ENCODE data around the gene AGBL1. TPM values are rescaled to one million over a fixed set of nuclear protein-coding genes. Genes with fewer than 3 reads are reported as not detected.

The AGBL1 gene
- total and polyA plus RNA-seq, 3 experiments from 2014 or later, result not detected

GRCh38 chr15:86690566-86690965, 610.9 kb downstream of the AGBL1 start:
- Histone ChIP-seq H3K4me3 (ENCODE audit: low read length) (no peak overlapping the region), H3K27ac (ENCODE audit: low read depth, low read length) (no peak overlapping the region), H3K27me3 (ENCODE audit: insufficient read depth, low read length, poor library complexity, severe bottlenecking) (no peaks in the 10 kb centered on the region), H3K9me3 (ENCODE audit: low read length) (no peaks in the 10 kb centered on the region), H3K36me3 (ENCODE audit: insufficient read depth, low read length) (no peaks in the 10 kb centered on the region), H3K4me1 (ENCODE audit: insufficient read depth, low read length) (no peaks in the 10 kb centered on the region)
- Mint-ChIP-seq H3K36me3 (no peaks in the 10 kb centered on the region), H3K27me3 (peaks cover 0 to 8% of the 10 kb centered on the region in 2 donors), H3K9me3 (peaks cover 0 to 4% (median 0%) of the 10 kb centered on the region in 5 donors), H3K4me3 (no peak overlapping the region), H3K27ac (no peak overlapping the region), H3K4me1 (peaks cover 0 to 5% (median 0%) of the 10 kb centered on the region in 3 donors)
- DNase-seq, result no peak
- CTCF ChIA-PET, result interaction anchor here (0.5 kb wide), 1 partner anchor 458 kb away, joined by 3 read pairs; no protein-coding TSS in a partner anchor
- POLR2A ChIA-PET, result no interaction called here

GRCh38 chr15:86691091-86691663, 611.5 kb downstream of the AGBL1 start:
- CTCF ChIA-PET, result no interaction called here
- peaks cover 0 to 4% (median 0%) of the 10 kb centered on the region in 5 donors for H3K9me3 Mint-ChIP-seq

GRCh38 chr15:86700864-86701610, 621.4 kb downstream of the AGBL1 start:
- Histone ChIP-seq H3K36me3 (ENCODE audit: insufficient read depth, low read length) (no peaks in the 10 kb centered on the region), H3K4me1 (ENCODE audit: insufficient read depth, low read length) (no peaks in the 10 kb centered on the region), H3K9me3 (ENCODE audit: low read length) (no peaks in the 10 kb centered on the region), H3K27me3 (ENCODE audit: insufficient read depth, low read length, poor library complexity, severe bottlenecking) (no peaks in the 10 kb centered on the region), H3K4me3 (ENCODE audit: low read length) (no peak overlapping the region), H3K27ac (ENCODE audit: low read depth, low read length) (no peak overlapping the region)
- Mint-ChIP-seq H3K4me3 (no peak overlapping the region), H3K36me3 (peaks cover 0 to 23% (median 2%) of the 10 kb centered on the region in 3 donors), H3K9me3 (peaks cover 3 to 14% (median 9%) of the 10 kb centered on the region in 5 donors), H3K27me3 (peaks cover 3 to 5% of the 10 kb centered on the region in 2 donors), H3K27ac (no peak overlapping the region), H3K4me1 (no peaks in the 10 kb centered on the region)
- ChIA-PET CTCF (no interaction called here), POLR2A (interaction anchor here (0.7 kb wide), 1 partner anchor 1416 kb away, joined by 4 read pairs; no protein-coding TSS in a partner anchor)
- no peak for DNase-seq

More at GRCh38 chr15:86691091-86691663, 611.5 kb downstream of the AGBL1 start:
- Mint-ChIP-seq H3K27me3 (peaks cover 0 to 8% of the 10 kb centered on the region in 2 donors), H3K36me3 (no peaks in the 10 kb centered on the region), H3K27ac (no peak overlapping the region), H3K4me3 (no peak overlapping the region), H3K4me1 (peaks cover 0 to under 1% (median 0%) of the 10 kb centered on the region in 3 donors)
- Histone ChIP-seq H3K9me3 (ENCODE audit: low read length) (no peaks in the 10 kb centered on the region), H3K36me3 (ENCODE audit: insufficient read depth, low read length) (no peaks in the 10 kb centered on the region), H3K27ac (ENCODE audit: low read depth, low read length) (no peak overlapping the region), H3K27me3 (ENCODE audit: insufficient read depth, low read length, poor library complexity, severe bottlenecking) (no peaks in the 10 kb centered on the region), H3K4me1 (ENCODE audit: insufficient read depth, low read length) (no peaks in the 10 kb centered on the region), H3K4me3 (ENCODE audit: low read length) (no peak overlapping the region)
- POLR2A ChIA-PET, result no interaction called here
- no peak for DNase-seq

- Mint-ChIP-seq H3K36me3 (peaks cover 0 to 23% (median 2%) of the 10 kb centered on the region in 3 donors), H3K27me3 (peaks cover 3 to 5% of the 10 kb centered on the region in 2 donors), H3K9me3 (peaks cover 3 to 14% (median 9%) of the 10 kb centered on the region in 5 donors), H3K27ac (peak overlapping the region in 1 of 8 donors; percentile 66), H3K4me3 (no peak overlapping the region), H3K4me1 (no peaks in the 10 kb centered on the region)
- Histone ChIP-seq H3K36me3 (ENCODE audit: insufficient read depth, low read length) (no peaks in the 10 kb centered on the region), H3K9me3 (ENCODE audit: low read length) (no peaks in the 10 kb centered on the region), H3K27ac (ENCODE audit: low read depth, low read length) (no peak overlapping the region), H3K4me1 (ENCODE audit: insufficient read depth, low read length) (no peaks in the 10 kb centered on the region), H3K4me3 (ENCODE audit: low read length) (no peak overlapping the region), H3K27me3 (ENCODE audit: insufficient read depth, low read length, poor library complexity, severe bottlenecking) (no peaks in the 10 kb centered on the region)
- ChIA-PET POLR2A (no interaction called here), CTCF (interaction anchor here (0.7 kb wide), 1 partner anchor 1546 kb away, joined by 4 read pairs; no protein-coding TSS in a partner anchor)
- no peak for DNase-seq
Observed at GRCh38 chr15:86701611-86701963, 621.9 kb downstream of the AGBL1 start.

- peaks cover 0 to 8% (median 0%) of the 10 kb centered on the region in 3 donors for H3K36me3 Mint-ChIP-seq
- no peak overlapping the region for H3K27ac Mint-ChIP-seq
- ChIA-PET CTCF (no interaction called here), POLR2A (no interaction called here)
- peaks cover 0 to 7% (median 3%) of the 10 kb centered on the region in 5 donors for H3K9me3 Mint-ChIP-seq
- H3K27ac ChIP-seq (ENCODE audit: low read depth, low read length), result no peak overlapping the region
- H3K4me1 Mint-ChIP-seq, result no peaks in the 10 kb centered on the region
- H3K27me3 Mint-ChIP-seq, result peaks cover 3 to 5% of the 10 kb centered on the region in 2 donors
- no peaks in the 10 kb centered on the region for H3K4me1 ChIP-seq (ENCODE audit: insufficient read depth, low read length)
- H3K4me3 Mint-ChIP-seq, result no peak overlapping the region
- H3K9me3 ChIP-seq (ENCODE audit: low read length), result no peaks in the 10 kb centered on the region
- no peak for DNase-seq
- no peaks in the 10 kb centered on the region for H3K36me3 ChIP-seq (ENCODE audit: insufficient read depth, low read length)
- H3K4me3 ChIP-seq (ENCODE audit: low read length), result no peak overlapping the region
- H3K27me3 ChIP-seq (ENCODE audit: insufficient read depth, low read length, poor library complexity, severe bottlenecking), result no peaks in the 10 kb centered on the region
Observed at GRCh38 chr15:86706813-86707212, 627.1 kb downstream of the AGBL1 start.

GRCh38 chr15:86711476-86711875, 631.8 kb downstream of the AGBL1 start:
- Histone ChIP-seq H3K9me3 (ENCODE audit: low read length) (no peaks in the 10 kb centered on the region), H3K4me1 (ENCODE audit: insufficient read depth, low read length) (no peaks in the 10 kb centered on the region), H3K27me3 (ENCODE audit: insufficient read depth, low read length, poor library complexity, severe bottlenecking) (no peaks in the 10 kb centered on the region), H3K36me3 (ENCODE audit: insufficient read depth, low read length) (no peaks in the 10 kb centered on the region), H3K4me3 (ENCODE audit: low read length) (no peak overlapping the region), H3K27ac (ENCODE audit: low read depth, low read length) (no peak overlapping the region)
- no peaks in the 10 kb centered on the region for H3K9me3 Mint-ChIP-seq
- no peaks in the 10 kb centered on the region for H3K36me3 Mint-ChIP-seq
- ChIA-PET CTCF (no interaction called here), POLR2A (no interaction called here)
- no peak overlapping the region for H3K4me3 Mint-ChIP-seq
- H3K27me3 Mint-ChIP-seq, result no peaks in the 10 kb centered on the region
- no peaks in the 10 kb centered on the region for H3K4me1 Mint-ChIP-seq
- no peak for DNase-seq
- H3K27ac Mint-ChIP-seq, result no peak overlapping the region

GRCh38 chr15:86714241-86714640, 634.6 kb downstream of the AGBL1 start:
- peaks cover 0 to 4% of the 10 kb centered on the region in 2 donors for H3K27me3 Mint-ChIP-seq
- no peaks in the 10 kb centered on the region for H3K36me3 Mint-ChIP-seq
- no peaks in the 10 kb centered on the region for H3K4me1 ChIP-seq (ENCODE audit: insufficient read depth, low read length)
- H3K9me3 ChIP-seq (ENCODE audit: low read length), result no peaks in the 10 kb centered on the region
- no peaks in the 10 kb centered on the region for H3K4me1 Mint-ChIP-seq
- CTCF ChIA-PET, result no interaction called here
- POLR2A ChIA-PET, result no interaction called here
- no peaks in the 10 kb centered on the region for H3K27me3 ChIP-seq (ENCODE audit: insufficient read depth, low read length, poor library complexity, severe bottlenecking)
- H3K27ac Mint-ChIP-seq, result no peak overlapping the region
- no peaks in the 10 kb centered on the region for H3K9me3 Mint-ChIP-seq
- no peak overlapping the region for H3K27ac ChIP-seq (ENCODE audit: low read depth, low read length)
- no peak overlapping the region for H3K4me3 ChIP-seq (ENCODE audit: low read length)
- H3K4me3 Mint-ChIP-seq, result no peak overlapping the region
- no peaks in the 10 kb centered on the region for H3K36me3 ChIP-seq (ENCODE audit: insufficient read depth, low read length)
- DNase-seq, result no peak

GRCh38 chr15:86725628-86726027, 646.0 kb downstream of the AGBL1 start:
- no peaks in the 10 kb centered on the region for H3K36me3 Mint-ChIP-seq
- peaks cover 0 to 3% (median 0%) of the 10 kb centered on the region in 5 donors for H3K9me3 Mint-ChIP-seq
- ChIA-PET CTCF (no interaction called here), POLR2A (no interaction called here)
- Histone ChIP-seq H3K9me3 (ENCODE audit: low read length) (no peaks in the 10 kb centered on the region), H3K36me3 (ENCODE audit: insufficient read depth, low read length) (no peaks in the 10 kb centered on the region), H3K27ac (ENCODE audit: low read depth, low read length) (no peak overlapping the region), H3K4me1 (ENCODE audit: insufficient read depth, low read length) (no peaks in the 10 kb centered on the region), H3K4me3 (ENCODE audit: low read length) (no peak overlapping the region), H3K27me3 (ENCODE audit: insufficient read depth, low read length, poor library complexity, severe bottlenecking) (no peaks in the 10 kb centered on the region)
- no peaks in the 10 kb centered on the region for H3K27me3 Mint-ChIP-seq
- no peak overlapping the region for H3K27ac Mint-ChIP-seq
- no peak for DNase-seq
- peaks cover 0 to 11% (median 0%) of the 10 kb centered on the region in 3 donors for H3K4me1 Mint-ChIP-seq
- no peak overlapping the region for H3K4me3 Mint-ChIP-seq

Measured in CD8-positive, alpha-beta memory T cell (primary cell).